Stimulated activated CD4-positive, alpha-beta T cell treated with anti-CD3 and anti-CD28 coated beads, Interleukin-1b, Interleukin-23, amount 100 ng/mL, for 4 hours (primary cell): ENCODE data around the gene OSBPL8.

Source experiments
- DNase-seq, 2 donors: peaks; one replicate each; pipeline ENCODE4 v3.0.0-alpha.2; 2020; ENCODE audit warnings: low read depth in 2 of 2

OSBPL8 gene

GRCh38 chr12:76464631-76465166, 94.9 kb downstream of the OSBPL8 start:
- DNase-seq, result no peak

GRCh38 chr12:76462668-76463224, 96.8 kb downstream of the OSBPL8 start:
- no peak for DNase-seq

GRCh38 chr12:76460807-76461206, 98.8 kb downstream of the OSBPL8 start:
- DNase-seq, result no peak

- no peak for DNase-seq
Measured at GRCh38 chr12:76457818-76458217, 101.8 kb downstream of the OSBPL8 start.

- DNase-seq, result no peak
Measured at GRCh38 chr12:76457010-76457409, 102.6 kb downstream of the OSBPL8 start.

- DNase-seq, result peak in 1 of 2 donors; percentile 17
Measured at GRCh38 chr12:76455582-76456345, 103.8 kb downstream of the OSBPL8 start.

- DNase-seq, result no peak
Measured at GRCh38 chr12:76451528-76451927, 108.0 kb downstream of the OSBPL8 start.

- no peak for DNase-seq
Measured at GRCh38 chr12:76450690-76451089, 108.9 kb downstream of the OSBPL8 start.

- DNase-seq, result no peak
Measured at GRCh38 chr12:76449993-76450392, 109.6 kb downstream of the OSBPL8 start.

- no peak for DNase-seq
Measured at GRCh38 chr12:76449583-76449982, 110.0 kb downstream of the OSBPL8 start.

- no peak for DNase-seq
Measured at GRCh38 chr12:76449016-76449415, 110.6 kb downstream of the OSBPL8 start.

GRCh38 chr12:76446090-76446489, 113.5 kb downstream of the OSBPL8 start:
- no peak for DNase-seq

GRCh38 chr12:76445462-76445861, 114.1 kb downstream of the OSBPL8 start:
- no peak for DNase-seq

GRCh38 chr12:76444408-76444984, 115.1 kb downstream of the OSBPL8 start:
- DNase-seq, result no peak

- no peak for DNase-seq
Measured at GRCh38 chr12:76441016-76441415, 118.6 kb downstream of the OSBPL8 start.

- DNase-seq, result no peak
Measured at GRCh38 chr12:76432733-76433132, 126.8 kb downstream of the OSBPL8 start.

- DNase-seq, result no peak
Measured at GRCh38 chr12:76428117-76428516, 131.5 kb downstream of the OSBPL8 start.

- no peak for DNase-seq
Measured at GRCh38 chr12:76426160-76426559, 133.4 kb downstream of the OSBPL8 start.

GRCh38 chr12:76424941-76425340, 134.6 kb downstream of the OSBPL8 start:
- no peak for DNase-seq

- DNase-seq, result no peak
Measured at GRCh38 chr12:76422543-76423438, 136.8 kb downstream of the OSBPL8 start.

- no peak for DNase-seq
Measured at GRCh38 chr12:76422154-76422542, 137.4 kb downstream of the OSBPL8 start.

- DNase-seq, result no peak
Measured at GRCh38 chr12:76421046-76421445, 138.5 kb downstream of the OSBPL8 start.
